ENCODE measurements around the gene TOMM20L. TPM values are rescaled to one million over a fixed set of nuclear protein-coding genes. Genes with fewer than 3 reads are reported as not detected.
A peak's percentile ranks its signal among the peaks of the same experiment; 100 is the strongest.
"Not testable (repeated sequence)": the region's sequence is repeated elsewhere in the genome, so short reads cannot be mapped to it uniquely, and the experiment has no call there.

The TOMM20L gene
- total RNA-seq, 2 experiments from 2014 or later: not detected

GRCh38 chr14:58398495-58398894 is 2.8 kb downstream of the TOMM20L start:
- ATAC-seq (no peak), DNase-seq (no peak)
- Mint-ChIP-seq H3K27me3 (no peaks in the 10 kb centered on the region), H3K27ac (no peak overlapping the region), H3K4me1 (peaks cover 8% of the 10 kb centered on the region), H3K9me3 (ENCODE audit: low read depth) (no peaks in the 10 kb centered on the region), H3K36me3 (no peaks in the 10 kb centered on the region), H3K4me3 (no peak overlapping the region)
- CTCF ChIA-PET: interaction anchor here (5.0 kb wide), 1 partner anchor 9 kb away, joined by 35 read pairs; no protein-coding TSS in a partner anchor

GRCh38 chr14:58398895-58399294 is 3.2 kb downstream of the TOMM20L start:
- ATAC-seq (no peak), DNase-seq (no peak)
- peaks cover 8% of the 10 kb centered on the region for H3K4me1 Mint-ChIP-seq
- H3K27ac Mint-ChIP-seq: no peak overlapping the region
- H3K4me3 Mint-ChIP-seq: no peak overlapping the region
- CTCF ChIA-PET: no interaction called here
- no peaks in the 10 kb centered on the region for H3K27me3 Mint-ChIP-seq
- no peaks in the 10 kb centered on the region for H3K9me3 Mint-ChIP-seq (ENCODE audit: low read depth)
- no peaks in the 10 kb centered on the region for H3K36me3 Mint-ChIP-seq

GRCh38 chr14:58401587-58401986 is 5.9 kb downstream of the TOMM20L start:
- no peaks in the 10 kb centered on the region for H3K4me1 Mint-ChIP-seq
- CTCF ChIA-PET: interaction anchor here (0.6 to 0.7 kb wide), 2 partner anchors 49 to 153 kb away, joined by 3 read pairs; no protein-coding TSS in a partner anchor
- no peak for DNase-seq
- H3K9me3 Mint-ChIP-seq (ENCODE audit: low read depth): no peaks in the 10 kb centered on the region
- peaks cover 3% of the 10 kb centered on the region for H3K36me3 Mint-ChIP-seq
- H3K4me3 Mint-ChIP-seq: no peak overlapping the region
- no peaks in the 10 kb centered on the region for H3K27me3 Mint-ChIP-seq
- ATAC-seq: no peak
- no peak overlapping the region for H3K27ac Mint-ChIP-seq

GRCh38 chr14:58408681-58409215 is 13.0 kb downstream of the TOMM20L start:
- Mint-ChIP-seq H3K27ac (no peak overlapping the region), H3K4me1 (no peaks in the 10 kb centered on the region), H3K36me3 (peaks cover 27% of the 10 kb centered on the region), H3K9me3 (ENCODE audit: low read depth) (no peaks in the 10 kb centered on the region), H3K27me3 (no peaks in the 10 kb centered on the region), H3K4me3 (no peak overlapping the region)
- DNase-seq (no peak), ATAC-seq (no peak)
- CTCF ChIA-PET: interaction anchor here (6.3 kb wide), 1 partner anchor 13 kb away, joined by 35 read pairs; the partner anchor contains the start of gene TOMM20L

GRCh38 chr14:58414845-58415244 is 19.1 kb downstream of the TOMM20L start:
- no peak for ATAC-seq
- no peak overlapping the region for H3K4me3 Mint-ChIP-seq

GRCh38 chr14:58415636-58416547 is 20.2 kb downstream of the TOMM20L start:
- H3K9me3 Mint-ChIP-seq (ENCODE audit: low read depth): no peaks in the 10 kb centered on the region
- no peaks in the 10 kb centered on the region for H3K27me3 Mint-ChIP-seq
- H3K4me3 Mint-ChIP-seq: no peak overlapping the region
- H3K36me3 Mint-ChIP-seq: peaks cover 54% of the 10 kb centered on the region
- H3K27ac Mint-ChIP-seq: no peak overlapping the region
- no peak for ATAC-seq
- no peak for DNase-seq
- H3K4me1 Mint-ChIP-seq: peaks cover 11% of the 10 kb centered on the region
- CTCF ChIA-PET: interaction anchor here (0.6 kb wide), 1 partner anchor 11 kb away, joined by 3 read pairs; the partner anchor contains the start of genes KIAA0586 and TIMM9

More at GRCh38 chr14:58414845-58415244, 19.1 kb downstream of the TOMM20L start:
- peaks cover 10% of the 10 kb centered on the region for H3K4me1 Mint-ChIP-seq
- no peaks in the 10 kb centered on the region for H3K27me3 Mint-ChIP-seq
- no peak overlapping the region for H3K27ac Mint-ChIP-seq
- DNase-seq: no peak
- CTCF ChIA-PET: no interaction called here
- H3K9me3 Mint-ChIP-seq (ENCODE audit: low read depth): no peaks in the 10 kb centered on the region
- H3K36me3 Mint-ChIP-seq: peaks cover 54% of the 10 kb centered on the region

- Mint-ChIP-seq H3K36me3 (peaks cover 54% of the 10 kb centered on the region), H3K4me1 (peaks cover 11% of the 10 kb centered on the region)
- CTCF ChIA-PET; H3K4me3 Mint-ChIP-seq; H3K9me3 Mint-ChIP-seq (ENCODE audit: low read depth); DNase-seq; H3K27me3 Mint-ChIP-seq; H3K27ac Mint-ChIP-seq; ATAC-seq: not testable (repeated sequence)
Measured at GRCh38 chr14:58416934-58417333, 21.2 kb downstream of the TOMM20L start.

GRCh38 chr14:58426670-58427280 is 31.0 kb downstream of the TOMM20L start:
- peak; percentile 48 for ATAC-seq
- Mint-ChIP-seq H3K27ac (peak overlapping the region; percentile 91), H3K4me3 (peak overlapping the region; percentile 78), H3K9me3 (ENCODE audit: low read depth) (no peaks in the 10 kb centered on the region), H3K36me3 (peaks cover 16% of the 10 kb centered on the region), H3K4me1 (peaks cover 43% of the 10 kb centered on the region), H3K27me3 (peaks cover 3% of the 10 kb centered on the region)
- DNase-seq: peak; percentile 60
- CTCF ChIA-PET: interaction anchor here (1.0 to 2.2 kb wide), 4 partner anchors 11 to 182 kb away, joined by 3 to 11 read pairs (median 3); partner anchors contain the start of genes ARID4A and PSMA3

GRCh38 chr14:58427281-58428117 is 31.8 kb downstream of the TOMM20L start, which contains the start of the genes KIAA0586 and TIMM9:
Gene KIAA0586, plus strand, starts transcription at chr14:58427719. Its CDS starts 546 bp downstream, at chr14:58428265.
Gene TIMM9, minus strand, starts transcription at chr14:58427531. Its CDS starts 15,586 bp downstream, at chr14:58411945.
- ATAC-seq (peak; percentile 91), DNase-seq (peak; percentile 98)
- CTCF ChIA-PET: interaction anchor here (1.0 to 2.2 kb wide), 5 partner anchors 11 to 183 kb away, joined by 3 to 11 read pairs (median 4); partner anchors contain the start of genes ARID4A, PSMA3 and TOMM20L
- Mint-ChIP-seq H3K36me3 (peaks cover 18% of the 10 kb centered on the region), H3K27me3 (peaks cover 3% of the 10 kb centered on the region), H3K9me3 (ENCODE audit: low read depth) (no peaks in the 10 kb centered on the region), H3K4me1 (peaks cover 44% of the 10 kb centered on the region), H3K4me3 (peak within 1 kb of the TSS; percentile 78), H3K27ac (peak within 1 kb of the TSS; percentile 91)

- DNase-seq: no peak
Measured at GRCh38 chr14:58428118-58428683, 32.5 kb downstream of the TOMM20L start.

GRCh38 chr14:58430156-58430555 is 34.4 kb downstream of the TOMM20L start:
- CTCF ChIA-PET: interaction anchor here (0.9 to 1.4 kb wide), 3 partner anchors 71 to 221 kb away, joined by 3 read pairs; no protein-coding TSS in a partner anchor
- Mint-ChIP-seq H3K4me1 (peaks cover 34% of the 10 kb centered on the region), H3K9me3 (ENCODE audit: low read depth) (no peaks in the 10 kb centered on the region), H3K27ac (peak overlapping the region; percentile 48), H3K36me3 (peaks cover 22% of the 10 kb centered on the region), H3K27me3 (peaks cover 3% of the 10 kb centered on the region), H3K4me3 (no peak overlapping the region)
- no peak for DNase-seq
- ATAC-seq: peak; percentile 10

More at GRCh38 chr14:58428118-58428683, 32.5 kb downstream of the TOMM20L start:
- H3K27ac Mint-ChIP-seq: peak overlapping the region; percentile 91
- peaks cover 44% of the 10 kb centered on the region for H3K4me1 Mint-ChIP-seq
- CTCF ChIA-PET: interaction anchor here (1.0 to 2.2 kb wide), 4 partner anchors 10 to 184 kb away, joined by 3 to 11 read pairs (median 4); partner anchors contain the start of genes ARID4A, PSMA3 and TOMM20L
- no peaks in the 10 kb centered on the region for H3K9me3 Mint-ChIP-seq (ENCODE audit: low read depth)
- peaks cover 20% of the 10 kb centered on the region for H3K36me3 Mint-ChIP-seq
- no peak for ATAC-seq
- peak overlapping the region; percentile 78 for H3K4me3 Mint-ChIP-seq
- H3K27me3 Mint-ChIP-seq: peaks cover 3% of the 10 kb centered on the region

- CTCF ChIA-PET: no interaction called here
- ATAC-seq (no peak), DNase-seq (no peak)
- no peaks in the 10 kb centered on the region for H3K4me1 Mint-ChIP-seq
- no peak overlapping the region for H3K27ac Mint-ChIP-seq
- H3K27me3 Mint-ChIP-seq: no peaks in the 10 kb centered on the region
- H3K36me3 Mint-ChIP-seq: peaks cover 30% of the 10 kb centered on the region
- H3K4me3 Mint-ChIP-seq: no peak overlapping the region
- no peaks in the 10 kb centered on the region for H3K9me3 Mint-ChIP-seq (ENCODE audit: low read depth)
Measured at GRCh38 chr14:58439476-58439875, 43.7 kb downstream of the TOMM20L start.

All from activated CD8-positive, alpha-beta memory T cell treated with anti-CD3 and anti-CD28 coated beads, Interleukin-2, amount 10 ng/mL, durations not matched to agents 7 days and 5 days (primary cell).